HG03469 (cell line): ENCODE data around the gene PROX1.

Experiments
- ATAC-seq: cut with Tn5 transposase; IDR thresholded peaks from one replicate; pipeline ENCODE4 v1.9.1; 2021; ENCODE audit warnings: mild to moderate bottlenecking, moderate library complexity, moderate number of reproducible peaks; ENCODE audit not compliant: unreplicated experiment

The PROX1 gene

DNA sequence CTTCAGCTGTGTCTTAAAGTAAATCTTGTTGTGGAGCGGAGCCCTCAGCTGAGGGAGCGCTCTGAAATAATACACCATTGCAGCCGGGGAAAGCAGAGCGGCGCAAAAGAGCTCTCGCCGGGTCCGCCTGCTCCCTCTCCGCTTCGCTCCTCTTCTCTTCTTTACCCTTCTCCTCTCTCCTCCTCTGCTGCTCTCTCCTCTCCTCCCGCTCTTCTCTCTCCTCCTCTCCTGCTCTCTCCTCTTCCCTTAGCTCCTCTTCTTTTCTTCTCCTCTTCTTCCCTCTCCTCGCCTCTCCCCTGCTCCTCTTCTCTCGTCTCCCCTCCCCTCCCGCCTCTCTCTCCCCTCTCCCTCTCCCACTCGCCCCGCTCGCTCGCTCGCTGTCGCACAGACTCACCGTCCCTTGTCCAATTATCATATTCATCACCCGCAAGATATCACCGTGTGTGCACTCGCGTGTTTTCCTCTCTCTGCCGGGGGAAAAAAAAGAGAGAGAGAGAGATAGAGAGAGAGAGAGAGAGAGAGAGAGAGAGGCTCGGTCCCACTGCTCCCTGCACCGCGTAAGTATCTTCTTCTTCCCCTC, at the start of gene PROX1:
TSS of gene PROX1 (plus strand) at position 47 of the 580 bp plus-strand sequence. CDS start 8,563 bp downstream, outside the sequence.
- ATAC-seq: peak; percentile 69

GRCh38 chr1:213938776-213939175, 49.0 kb upstream of the PROX1 start:
- ATAC-seq: no peak

DNA sequence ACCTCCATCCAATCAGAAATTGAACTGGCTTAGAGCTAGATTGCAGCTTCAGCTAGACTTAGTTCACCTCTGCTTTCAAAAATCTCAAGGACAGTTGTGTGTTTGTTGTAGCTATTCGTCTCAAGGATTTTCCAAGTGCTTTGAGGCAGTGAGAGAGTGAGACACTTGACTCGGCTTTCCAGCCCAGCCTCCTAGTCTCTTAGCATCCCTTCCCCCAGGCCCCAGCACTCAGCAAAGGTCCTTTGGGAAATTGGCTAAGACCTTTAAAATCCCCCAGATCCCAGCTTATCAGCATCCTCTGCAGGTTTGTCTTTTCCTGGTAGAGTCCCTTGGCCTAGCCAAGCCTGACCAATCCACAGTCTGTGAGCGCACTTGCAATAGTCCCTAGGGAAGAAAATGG, 47.9 kb upstream of the PROX1 start:
- no peak for ATAC-seq

GRCh38 chr1:213940947-213941346, 46.8 kb upstream of the PROX1 start:
- ATAC-seq: no peak

DNA sequence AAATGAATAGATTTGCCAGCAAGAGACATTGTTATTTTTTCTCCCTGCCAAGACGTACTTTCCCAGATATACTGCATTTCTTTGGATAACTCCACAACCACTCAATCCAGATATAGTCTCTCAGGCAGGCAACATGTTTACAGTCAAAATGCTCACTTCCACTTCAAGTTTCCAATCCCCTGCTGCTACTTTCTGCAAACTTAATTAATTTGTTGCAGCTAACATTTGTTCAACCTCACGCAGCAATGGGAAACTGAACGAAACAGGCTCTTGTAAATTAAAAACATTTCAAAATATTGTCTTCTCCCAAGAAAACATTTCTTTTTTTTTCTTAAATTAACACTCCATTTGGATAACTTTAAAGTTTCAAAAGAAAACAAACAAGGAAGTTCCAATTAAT, 45.7 kb upstream of the PROX1 start:
- ATAC-seq: no peak

GRCh38 chr1:213947200-213947801, 40.5 kb upstream of the PROX1 start:
- ATAC-seq: no peak

DNA sequence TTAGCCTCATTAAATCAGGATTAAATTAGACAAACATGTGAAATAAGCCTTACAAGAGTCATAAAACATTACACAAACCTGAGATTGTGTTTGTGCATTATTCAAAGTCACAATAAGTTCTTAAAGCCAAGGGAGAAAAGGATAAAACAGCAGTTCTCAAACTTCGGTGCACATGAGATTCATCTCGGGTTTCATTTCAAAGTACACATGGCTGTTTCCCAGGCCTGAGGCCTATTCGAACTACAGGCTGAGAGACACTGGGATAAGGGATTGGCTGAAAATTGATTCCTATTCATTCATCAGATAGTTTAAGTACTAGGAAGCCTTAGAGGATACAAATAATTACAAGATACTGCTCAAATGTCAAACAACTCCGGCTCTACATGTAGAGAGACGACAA, 35.9 kb upstream of the PROX1 start:
- ATAC-seq: no peak

DNA sequence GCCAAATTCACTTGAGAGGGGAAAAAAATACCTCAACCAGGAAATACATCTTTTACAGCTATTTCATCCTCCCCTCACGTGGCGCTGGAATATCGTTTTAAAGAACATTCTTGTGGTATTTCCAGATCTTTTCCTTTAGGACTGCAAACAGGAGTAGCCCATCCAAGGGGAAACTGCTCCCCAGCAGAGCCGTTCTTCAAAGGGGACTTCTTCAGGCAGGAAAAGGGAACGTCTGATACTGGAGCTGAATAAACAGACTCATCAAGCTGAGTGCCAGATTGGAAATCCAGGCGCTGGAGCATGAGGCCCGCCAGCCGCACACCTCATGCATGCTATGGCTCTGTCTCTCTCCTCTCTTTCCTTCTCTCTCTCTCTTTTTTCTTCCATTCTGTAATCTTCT, 34.0 kb upstream of the PROX1 start:
- ATAC-seq: no peak

GRCh38 chr1:213956295-213956770, 31.4 kb upstream of the PROX1 start:
- ATAC-seq: no peak

- ATAC-seq: no peak
Observed at GRCh38 chr1:213958346-213958745, 29.4 kb upstream of the PROX1 start.

GRCh38 chr1:213960963-213961362, 26.8 kb upstream of the PROX1 start:
- no peak for ATAC-seq

- no peak for ATAC-seq
Observed at GRCh38 chr1:213962508-213962907, 25.3 kb upstream of the PROX1 start.

DNA sequence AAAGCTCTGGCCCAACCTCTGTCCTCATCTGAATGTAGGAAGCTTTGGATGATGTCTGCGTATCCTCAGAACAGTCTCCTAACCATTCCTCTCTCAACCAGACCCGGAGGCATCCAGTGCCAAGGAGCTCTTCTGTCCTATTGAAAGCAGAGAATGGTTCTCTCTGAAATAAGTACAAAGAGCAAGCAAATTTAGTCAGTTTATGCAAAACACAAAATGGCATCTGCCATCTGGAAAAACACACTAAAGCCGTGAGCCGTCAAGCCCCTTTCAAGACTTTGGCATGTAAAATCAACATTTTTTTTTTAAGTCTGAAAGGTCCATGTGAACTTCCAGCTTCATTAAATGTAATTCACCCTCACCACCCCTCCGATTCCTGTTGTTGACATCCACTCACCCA, 21.7 kb upstream of the PROX1 start:
- ATAC-seq: no peak

DNA sequence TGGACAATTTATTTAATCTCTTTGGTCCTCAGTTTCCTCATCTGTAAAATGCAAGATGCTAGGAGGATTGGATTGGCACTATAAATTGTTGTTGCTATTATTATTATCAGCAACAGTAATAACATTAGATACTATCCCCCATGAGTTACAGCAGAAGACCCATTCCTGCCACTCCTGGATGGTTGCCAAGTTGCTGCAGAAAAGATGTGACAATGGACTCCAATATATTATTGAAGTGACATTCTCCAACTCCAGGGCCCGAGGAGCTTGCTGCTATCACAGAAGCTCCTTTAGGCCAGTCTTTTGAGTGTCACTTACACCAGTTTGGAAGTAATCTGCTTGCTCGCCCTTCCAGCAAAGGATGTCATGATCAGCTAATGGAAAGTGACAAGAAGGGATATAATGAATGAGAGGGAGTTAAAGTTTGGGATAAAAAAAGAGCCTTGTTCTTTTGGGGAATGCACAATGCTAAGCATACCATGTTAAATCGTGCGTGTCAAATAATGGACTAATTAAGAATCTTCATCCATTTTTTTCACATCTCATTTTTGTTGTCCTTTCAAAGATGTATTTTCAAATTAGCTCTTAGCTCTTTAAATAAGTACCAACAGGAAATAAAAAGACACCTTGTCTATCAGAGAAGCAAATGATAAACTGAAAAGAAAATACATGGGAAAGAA, 19.5 kb upstream of the PROX1 start:
- ATAC-seq: no peak

- ATAC-seq: no peak
Observed at GRCh38 chr1:213969958-213970555, 17.7 kb upstream of the PROX1 start.

GRCh38 chr1:213972141-213972540, 15.6 kb upstream of the PROX1 start:
- ATAC-seq: no peak

- no peak for ATAC-seq
Observed at GRCh38 chr1:213973129-213973528, 14.6 kb upstream of the PROX1 start.

- ATAC-seq: no peak
Observed at GRCh38 chr1:213976665-213977485, 10.9 kb upstream of the PROX1 start.

GRCh38 chr1:213977486-213977842, 10.3 kb upstream of the PROX1 start:
- ATAC-seq: no peak

GRCh38 chr1:213977909-213978308, 9.9 kb upstream of the PROX1 start:
- no peak for ATAC-seq
